HCT116 (cell line): ENCODE data around the gene PRKCD. TPM values are rescaled to one million over a fixed set of nuclear protein-coding genes. Genes with fewer than 3 reads are reported as not detected.

Experiments
- ATAC-seq: fragments of 200-7000 bp; cut with Tn5 transposase; 2 replicates; pipeline ENCODE4 v1.9.1; 2020; ENCODE audit warnings: mild to moderate bottlenecking, moderate library complexity
- BruUV-seq: library from RNA; stranded (reverse); fragments of 400-500 nt; replicated peaks from 2 replicates; lab custom pipeline; 2021; lab: Mats Ljungman, UMichigan
- CTCF ChIA-PET: fragments of 300-600 bp; sonication (Branson Sonifier 250); formaldehyde crosslinking; loops from one replicate; lab custom pipeline; 2021; ENCODE audit warnings: antibody characterized with exemption; lab: Charles Lee
- POLR2A ChIA-PET: fragments of 300-600, 350-600 bp; sonication (Branson Sonifier 250); formaldehyde crosslinking; loops from one replicate; lab custom pipeline; 2021; ENCODE audit warnings: antibody characterized with exemption; lab: Charles Lee
- RAD21 ChIA-PET, 2 experiments: fragments of 300-600 bp; sonication (Branson Sonifier 250); formaldehyde crosslinking; loops; one replicate each; lab custom pipeline; 2023; ENCODE audit warnings: low total read pairs in 2 of 2; ENCODE audit not compliant: uncharacterized antibody in 2 of 2, unreplicated experiment in 2 of 2, low non-redundant PET in 1 of 2; lab: Charles Lee
- DNase-seq: peaks from one replicate; pipeline ENCODE4 v3.0.0-alpha.2; 2010; ENCODE audit warnings: low read depth, low spot score
- H2AFZ ChIP-seq: fragments of 200-600 bp; shearing (Covaris generic), sonication (generic); 2 replicates; pipeline ENCODE4 v1.6.1; 2017; ENCODE audit warnings: low read depth, mixed run types, mixed read lengths, antibody characterized with exemption, low read length; ENCODE audit not compliant: poor library complexity, severe bottlenecking
- H3K27ac ChIP-seq: 2 replicates; pipeline ENCODE4 v1.5.1; 2012; ENCODE audit warnings: low read depth, low read length
- H3K27me3 ChIP-seq: fragments of 200-600 bp; sonication (generic); 2 replicates; pipeline ENCODE4 v1.6.1; 2016; ENCODE audit warnings: mixed run types, low read length, mixed read lengths; ENCODE audit not compliant: insufficient read depth
- H3K36me3 ChIP-seq, 2 experiments: fragments of 200-500 bp in 1 of 2; fragments of 200-600 bp in 1 of 2; sonication (Bioruptor generic) in 1 of 2; sonication (generic) in 1 of 2; 2 replicates each; pipeline versions ENCODE4 v1.5.1 to v1.6.1; 2014 to 2016; ENCODE audit warnings: low read length in 2 of 2, inconsistent platforms in 1 of 2, mixed read lengths in 1 of 2, mixed run types in 1 of 2; ENCODE audit not compliant: insufficient read depth in 2 of 2, control insufficient read depth in 1 of 2
- H3K4me1 ChIP-seq, 2 experiments: fragments of 200-600 bp in 1 of 2; sonication (generic) in 1 of 2; 2 replicates each; pipeline versions ENCODE4 v1.5.1 to v1.6.1; 2012 to 2017; ENCODE audit warnings: low read length in 2 of 2, inconsistent platforms in 1 of 2, mild to moderate bottlenecking in 1 of 2, mixed read lengths in 1 of 2, mixed run types in 1 of 2, moderate library complexity in 1 of 2; ENCODE audit not compliant: insufficient read depth in 2 of 2, control insufficient read depth in 1 of 2
- H3K4me2 ChIP-seq: fragments of 200-600 bp; sonication (generic); 2 replicates; pipeline ENCODE4 v1.6.1; 2017; ENCODE audit warnings: mixed run types, low read length, mixed read lengths
- H3K4me3 ChIP-seq, 2 experiments: fragments of 200-600 bp in 1 of 2; sonication (generic) in 1 of 2; replicated peaks in 1 of 2; 2 replicates each; pipeline ENCODE4 v1.5.1; 2011 to 2016; ENCODE audit warnings: low read length in 2 of 2, control low read depth in 1 of 2, low read depth in 1 of 2, mild to moderate bottlenecking in 1 of 2, mixed read lengths in 1 of 2, mixed run types in 1 of 2
- H3K79me2 ChIP-seq: fragments of 200-600 bp; sonication (generic); 2 replicates; pipeline ENCODE4 v1.6.1; 2017; ENCODE audit warnings: mild to moderate bottlenecking, mixed run types, low read length, moderate library complexity, mixed read lengths; ENCODE audit not compliant: insufficient read depth
- H3K9ac ChIP-seq: fragments of 200-600 bp; sonication (generic); 2 replicates; pipeline ENCODE4 v1.6.1; 2016; ENCODE audit warnings: low read length, mixed read lengths
- H3K9me2 ChIP-seq: fragments of 200-600 bp; sonication (generic), shearing (Covaris generic); 2 replicates; pipeline ENCODE4 v1.6.1; 2017; ENCODE audit warnings: mixed run types, mild to moderate bottlenecking, moderate library complexity; ENCODE audit not compliant: insufficient read depth
- H3K9me3 ChIP-seq, 2 experiments: fragments of 200-500 bp in 1 of 2; fragments of 200-600 bp in 1 of 2; sonication (Bioruptor generic) in 1 of 2; sonication (generic) in 1 of 2; 2 replicates each; pipeline ENCODE4 v1.6.1; 2014 to 2017; ENCODE audit warnings: low read length in 2 of 2, mixed read lengths in 2 of 2, inconsistent platforms in 1 of 2, low read depth in 1 of 2, mild to moderate bottlenecking in 1 of 2, mixed run types in 1 of 2, moderate library complexity in 1 of 2; ENCODE audit not compliant: control insufficient read depth in 1 of 2, insufficient read depth in 1 of 2
- H4K20me1 ChIP-seq: fragments of 200-600 bp; sonication (generic), shearing (Covaris generic); 2 replicates; pipeline ENCODE4 v1.6.1; 2017; ENCODE audit warnings: mixed run types, mild to moderate bottlenecking, moderate library complexity; ENCODE audit not compliant: insufficient read depth
- CBX3 ChIP-seq: IDR thresholded peaks from 2 replicates; pipeline ENCODE4 v1.6.1; 2012; ENCODE audit warnings: low read depth
- RAD21 ChIP-seq: IDR thresholded peaks from 2 replicates; pipeline ENCODE4 v1.6.1; 2012; ENCODE audit warnings: low read depth, mild to moderate bottlenecking
- SIN3A ChIP-seq: IDR thresholded peaks from 2 replicates; pipeline ENCODE4 v1.6.1; 2012; ENCODE audit warnings: low read depth
- SRF ChIP-seq: IDR thresholded peaks from 2 replicates; pipeline ENCODE4 v1.6.1; 2012; ENCODE audit warnings: low read depth
- TCF7L2 ChIP-seq: IDR thresholded peaks from 2 replicates; pipeline ENCODE4 v1.7.0; 2011; ENCODE audit warnings: borderline replicate concordance, inconsistent platforms; ENCODE audit not compliant: insufficient read depth, insufficient read length; ENCODE audit errors: extremely low read depth
- intact Hi-C: fragments of 100-400 bp; cut with micrococcal nuclease; formaldehyde crosslinking; loops from 2 replicates; pipeline ENCODE4 v1.10.0; 2022
- total RNA-seq: library from RNA; stranded (reverse); gene quantifications from one replicate; pipeline ENCODE4 v1.2.1, GENCODE V29; 2021; ENCODE audit not compliant: unreplicated experiment
- TF ChIP-seq, protein P1 (sequence below): IDR thresholded peaks from 2 replicates; pipeline ENCODE4 v1.6.1; 2012
- TF ChIP-seq, protein P2 (sequence below): IDR thresholded peaks from 2 replicates; pipeline ENCODE4 v1.6.1; 2012

Gene PRKCD
- total RNA-seq, 1 experiment from 2014 or later: 34.4 TPM

DNA sequence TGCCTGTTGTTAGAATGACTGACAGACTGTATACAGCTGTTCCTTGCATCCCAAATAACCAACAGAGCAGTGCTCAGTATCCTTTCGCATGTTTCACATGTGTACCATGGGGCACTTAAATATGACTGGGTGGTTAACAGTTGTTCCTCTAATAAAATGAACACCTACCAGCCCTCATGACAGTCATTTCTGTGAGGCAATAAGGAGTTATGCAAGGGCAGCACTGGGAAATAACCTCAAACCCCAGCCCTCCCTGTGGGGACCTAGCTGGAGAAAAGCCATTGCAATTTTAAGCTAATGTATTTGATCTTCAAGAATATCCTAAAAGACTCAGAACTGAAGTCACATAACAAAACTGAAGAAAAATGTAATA is 38.1 kb upstream of the PRKCD start:
- ATAC-seq: no peak
- Histone ChIP-seq H3K36me3 (peaks cover 39 to 49% of the 10 kb centered on the region in 2 experiments), H3K4me3 (no peak overlapping the region), H3K9ac (no peak overlapping the region), H3K4me1 (no peaks in the 10 kb centered on the region), H3K9me2 (no peaks in the 10 kb centered on the region), H3K27ac (no peak overlapping the region), H3K79me2 (peaks cover 4% of the 10 kb centered on the region; the same call in 1 of the 2 replicates), H3K27me3 (no peaks in the 10 kb centered on the region), H4K20me1 (no peaks in the 10 kb centered on the region), H2AFZ (no peak overlapping the region), H3K9me3 (no peaks in the 10 kb centered on the region)
- DNase-seq: no peak
- CTCF ChIA-PET: interaction anchor here (1.6 kb wide), 1 partner anchor 13 kb away, joined by 5 read pairs; no protein-coding TSS in a partner anchor
- RAD21 ChIA-PET: no interaction called here
- POLR2A ChIA-PET: no interaction called here
- intact Hi-C loops: no loop called here
- BruUV-seq: no TSS peak
- TF ChIP-seq SRF (no peak), TCF7L2 (no peak)
- TF ChIP-seq, protein P1, sequence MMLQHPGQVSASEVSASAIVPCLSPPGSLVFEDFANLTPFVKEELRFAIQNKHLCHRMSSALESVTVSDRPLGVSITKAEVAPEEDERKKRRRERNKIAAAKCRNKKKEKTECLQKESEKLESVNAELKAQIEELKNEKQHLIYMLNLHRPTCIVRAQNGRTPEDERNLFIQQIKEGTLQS: no peak
- TF ChIP-seq, all 23 proteins: peak for 0
- no peak overlapping the region for H3K4me2 ChIP-seq

DNA sequence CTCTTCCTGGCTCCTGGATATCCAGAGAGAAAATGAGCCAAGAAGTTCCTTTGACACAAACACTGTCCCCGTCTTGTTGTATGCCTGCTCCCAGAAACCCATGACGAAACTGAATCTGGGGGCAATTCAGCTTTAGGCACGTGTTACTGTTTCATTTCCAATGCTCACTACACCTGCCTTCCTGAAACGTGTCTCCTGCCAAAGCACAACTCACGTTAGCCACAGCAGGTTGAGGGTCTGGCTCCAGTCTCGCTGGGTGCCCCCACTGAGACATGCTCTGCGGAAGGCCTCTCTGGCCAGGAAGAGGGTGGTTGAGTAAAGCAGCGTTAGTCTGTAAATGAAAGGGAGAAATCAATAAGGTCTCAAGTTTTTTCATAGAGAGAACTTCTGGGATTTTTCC is 37.5 kb upstream of the PRKCD start:
- intact Hi-C loops: no loop called here
- POLR2A ChIA-PET: no interaction called here
- Histone ChIP-seq H3K36me3 (peaks cover 37 to 49% of the 10 kb centered on the region in 2 experiments), H4K20me1 (no peaks in the 10 kb centered on the region), H2AFZ (no peak overlapping the region), H3K27ac (no peak overlapping the region), H3K9me3 (no peaks in the 10 kb centered on the region), H3K27me3 (no peaks in the 10 kb centered on the region), H3K79me2 (peaks cover 10% of the 10 kb centered on the region; the same call in 1 of the 2 replicates), H3K4me1 (no peaks in the 10 kb centered on the region), H3K4me2 (no peak overlapping the region), H3K9ac (no peak overlapping the region), H3K9me2 (no peaks in the 10 kb centered on the region), H3K4me3 (no peak overlapping the region)
- TF ChIP-seq SIN3A: no peak
- no peak for TF ChIP-seq CBX3
- TF ChIP-seq RAD21: no peak
- TF ChIP-seq, protein P2, sequence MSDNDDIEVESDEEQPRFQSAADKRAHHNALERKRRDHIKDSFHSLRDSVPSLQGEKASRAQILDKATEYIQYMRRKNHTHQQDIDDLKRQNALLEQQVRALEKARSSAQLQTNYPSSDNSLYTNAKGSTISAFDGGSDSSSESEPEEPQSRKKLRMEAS: no peak
- DNase-seq: no peak
- no peak for ATAC-seq
- CTCF ChIA-PET: no interaction called here
- BruUV-seq: no TSS peak
- RAD21 ChIA-PET: no interaction called here
